Measurements from ENCODE around the gene GRM2. TPM values are rescaled to one million over a fixed set of nuclear protein-coding genes. Genes with fewer than 3 reads are reported as not detected.

GRM2 gene
- total RNA-seq, 2 donors from 2014 or later, result 0.32 to 5.5 TPM

- Histone ChIP-seq H3K4me3 (no peak overlapping the region), H3K27ac (no peak overlapping the region), H3K9me3 (no peaks in the 10 kb centered on the region), H3K4me1 (replicated peaks) (no peaks in the 10 kb centered on the region), H3K36me3 (no peaks in the 10 kb centered on the region), H3K27me3 (replicated peaks; ENCODE audit: insufficient read depth) (no peaks in the 10 kb centered on the region)
- TF ChIP-seq CTCF (IDR thresholded peaks at IDR 0.05), result peak in 2 of 4 experiments; percentile 39 to 73
- no peak for TF ChIP-seq POLR2A (IDR thresholded peaks at IDR 0.05)
- intact Hi-C loops (cut with DNase I), result no loop called here
- WGBS, result 46% methylated on average over 16 of the region's 16 CpGs
- DNase-seq (ENCODE audit: low spot score), result no peak
Measured at GRCh38 chr3:51718547-51719409, 11.9 kb downstream of the GRM2 start.

- H3K4me1 ChIP-seq (replicated peaks), result no peaks in the 10 kb centered on the region
- 76% methylated on average over 5 of the region's 5 CpGs for WGBS
- H3K27ac ChIP-seq, result no peak overlapping the region
- H3K36me3 ChIP-seq, result no peaks in the 10 kb centered on the region
- H3K27me3 ChIP-seq (replicated peaks; ENCODE audit: insufficient read depth), result no peaks in the 10 kb centered on the region
- H3K4me3 ChIP-seq, result no peak overlapping the region
- TF ChIP-seq POLR2AphosphoS5 (IDR thresholded peaks at IDR 0.05), result no peak
- TF ChIP-seq POLR2A (IDR thresholded peaks at IDR 0.05), result no peak
- TF ChIP-seq CTCF (IDR thresholded peaks at IDR 0.05), result no peak
- intact Hi-C loops (cut with DNase I), result no loop called here
- no peaks in the 10 kb centered on the region for H3K9me3 ChIP-seq
- no peak for DNase-seq (ENCODE audit: low spot score)
Measured at GRCh38 chr3:51719410-51720025, 12.7 kb downstream of the GRM2 start.

GRCh38 chr3:51720292-51721061 lies 13.6 kb downstream of the GRM2 start:
- Histone ChIP-seq H3K4me3 (no peak overlapping the region), H3K36me3 (no peaks in the 10 kb centered on the region), H3K27me3 (replicated peaks; ENCODE audit: insufficient read depth) (no peaks in the 10 kb centered on the region), H3K4me1 (replicated peaks) (no peaks in the 10 kb centered on the region), H3K9me3 (no peaks in the 10 kb centered on the region), H3K27ac (no peak overlapping the region)
- intact Hi-C loops (cut with DNase I), result no loop called here
- 86% methylated on average over 12 of the region's 12 CpGs for WGBS
- no peak for DNase-seq (ENCODE audit: low spot score)
- TF ChIP-seq POLR2A (IDR thresholded peaks at IDR 0.05) (no peak), CTCF (IDR thresholded peaks at IDR 0.05) (no peak), POLR2AphosphoS5 (IDR thresholded peaks at IDR 0.05) (no peak)

GRCh38 chr3:51721062-51721745 lies 14.3 kb downstream of the GRM2 start:
- 78% methylated on average over 8 of the region's 8 CpGs for WGBS
- DNase-seq (ENCODE audit: low spot score), result no peak
- H3K27me3 ChIP-seq (replicated peaks; ENCODE audit: insufficient read depth), result no peaks in the 10 kb centered on the region
- no peak overlapping the region for H3K4me3 ChIP-seq
- H3K36me3 ChIP-seq, result no peaks in the 10 kb centered on the region
- TF ChIP-seq POLR2A (IDR thresholded peaks at IDR 0.05) (no peak), CTCF (IDR thresholded peaks at IDR 0.05) (no peak), POLR2AphosphoS5 (IDR thresholded peaks at IDR 0.05) (no peak)
- intact Hi-C loops (cut with DNase I), result no loop called here
- no peak overlapping the region for H3K27ac ChIP-seq
- no peaks in the 10 kb centered on the region for H3K4me1 ChIP-seq (replicated peaks)
- no peaks in the 10 kb centered on the region for H3K9me3 ChIP-seq

All from prostate gland (tissue), 2 donors.